Measurements from ENCODE around the gene PTRH1.

Gene PTRH1

GRCh38 chr9:127700594-127701255 is 14.7 kb downstream of the PTRH1 start:
- no peak for DNase-seq (ENCODE audit: low read depth, low spot score)

GRCh38 chr9:127700140-127700539 is 15.3 kb downstream of the PTRH1 start:
- DNase-seq (ENCODE audit: low read depth, low spot score), result no peak
- no peak overlapping the region for H3K27ac ChIP-seq

More at GRCh38 chr9:127700594-127701255, 14.7 kb downstream of the PTRH1 start:
- H3K27ac ChIP-seq, result no peak overlapping the region

GRCh38 chr9:127698985-127699670 is 16.3 kb downstream of the PTRH1 start:
- H3K27ac ChIP-seq, result peak overlapping the region; percentile 50
- peak; percentile 72 for DNase-seq (ENCODE audit: low read depth, low spot score)

- H3K27ac ChIP-seq, result no peak overlapping the region
- DNase-seq (ENCODE audit: low read depth, low spot score), result no peak
These were observed 17.1 kb downstream of the PTRH1 start for GRCh38 chr9:127698386-127698785.

- no peak overlapping the region for H3K27ac ChIP-seq
- no peak for DNase-seq (ENCODE audit: low read depth, low spot score)
These were observed 17.9 kb downstream of the PTRH1 start for GRCh38 chr9:127697575-127697974.

- DNase-seq (ENCODE audit: low read depth, low spot score), result no peak
These were observed 20.4 kb downstream of the PTRH1 start for GRCh38 chr9:127694890-127695720.

GRCh38 chr9:127693697-127694096 is 21.8 kb downstream of the PTRH1 start:
- H3K27ac ChIP-seq, result no peak overlapping the region
- no peak for DNase-seq (ENCODE audit: low read depth, low spot score)

More at GRCh38 chr9:127694890-127695720, 20.4 kb downstream of the PTRH1 start:
- H3K27ac ChIP-seq, result no peak overlapping the region

- no peak for DNase-seq (ENCODE audit: low read depth, low spot score)
- H3K27ac ChIP-seq, result no peak overlapping the region
These were observed 22.3 kb downstream of the PTRH1 start for GRCh38 chr9:127693143-127693542.

- no peak overlapping the region for H3K27ac ChIP-seq
- DNase-seq (ENCODE audit: low read depth, low spot score), result no peak
These were observed 23.4 kb downstream of the PTRH1 start for GRCh38 chr9:127692071-127692470.

GRCh38 chr9:127690735-127691134 is 24.7 kb downstream of the PTRH1 start:
- no peak overlapping the region for H3K27ac ChIP-seq
- no peak for DNase-seq (ENCODE audit: low read depth, low spot score)

GRCh38 chr9:127689329-127690000 is 26.0 kb downstream of the PTRH1 start:
- no peak overlapping the region for H3K27ac ChIP-seq
- no peak for DNase-seq (ENCODE audit: low read depth, low spot score)

- DNase-seq (ENCODE audit: low read depth, low spot score), result no peak
- no peak overlapping the region for H3K27ac ChIP-seq
These were observed 28.7 kb downstream of the PTRH1 start for GRCh38 chr9:127686461-127687393.

- DNase-seq (ENCODE audit: low read depth, low spot score), result no peak
These were observed 30.9 kb downstream of the PTRH1 start for GRCh38 chr9:127684576-127684975.

GRCh38 chr9:127683723-127684122 is 31.7 kb downstream of the PTRH1 start:
- H3K27ac ChIP-seq, result no peak overlapping the region
- no peak for DNase-seq (ENCODE audit: low read depth, low spot score)

More at GRCh38 chr9:127684576-127684975, 30.9 kb downstream of the PTRH1 start:
- no peak overlapping the region for H3K27ac ChIP-seq

GRCh38 chr9:127682351-127683136 is 32.9 kb downstream of the PTRH1 start:
- no peak for DNase-seq (ENCODE audit: low read depth, low spot score)
- H3K27ac ChIP-seq, result no peak overlapping the region

- H3K27ac ChIP-seq, result no peak overlapping the region
- DNase-seq (ENCODE audit: low read depth, low spot score), result no peak
These were observed 34.6 kb downstream of the PTRH1 start for GRCh38 chr9:127680846-127681245.

GRCh38 chr9:127680226-127680625 is 35.2 kb downstream of the PTRH1 start:
- DNase-seq (ENCODE audit: low read depth, low spot score), result no peak

GRCh38 chr9:127679506-127679905 is 36.0 kb downstream of the PTRH1 start:
- H3K27ac ChIP-seq, result no peak overlapping the region

More at GRCh38 chr9:127680226-127680625, 35.2 kb downstream of the PTRH1 start:
- H3K27ac ChIP-seq, result no peak overlapping the region

More at GRCh38 chr9:127679506-127679905, 36.0 kb downstream of the PTRH1 start:
- no peak for DNase-seq (ENCODE audit: low read depth, low spot score)

All from epithelial cell of prostate (primary cell).